ENCODE data around the gene ACACA.
A peak's percentile ranks its signal among the peaks of the same experiment; 100 is the strongest.

Gene ACACA

GRCh38 chr17:37301288-37301687, 105.3 kb downstream of the ACACA start (continued):
- TF ChIP-seq ATF2 (tag by site-specific recombination; IDR thresholded peaks at IDR 0.05; ENCODE audit: low read depth): peak; percentile 92
- TF ChIP-seq ZNF513 (tag by site-specific recombination; IDR thresholded peaks at IDR 0.05): no peak
- TF ChIP-seq ZNF704 (tag by site-specific recombination; IDR thresholded peaks at IDR 0.05): no peak
- TF ChIP-seq CTCF (tag by site-specific recombination; IDR thresholded peaks at IDR 0.05): no peak
- no peak for TF ChIP-seq REPIN1 (tag by site-specific recombination; IDR thresholded peaks at IDR 0.05; ENCODE audit: low read depth)
- TF ChIP-seq ZNF629 (tag by site-specific recombination; IDR thresholded peaks at IDR 0.05): peak; percentile 92
- TF ChIP-seq ZNF114 (tag by site-specific recombination; IDR thresholded peaks at IDR 0.05): no peak
- no peak for TF ChIP-seq ZNF146 (tag by site-specific recombination; IDR thresholded peaks at IDR 0.05)
- no peak for TF ChIP-seq ZNF2 (tag by site-specific recombination; IDR thresholded peaks at IDR 0.05)
- peak; percentile 99 for TF ChIP-seq ZBTB44 (tag by site-specific recombination; IDR thresholded peaks at IDR 0.05)
- no peak for TF ChIP-seq ZNF530 (tag by site-specific recombination; IDR thresholded peaks at IDR 0.05; ENCODE audit: low read depth)
- no peak for TF ChIP-seq SP3 (tag by site-specific recombination; IDR thresholded peaks at IDR 0.05)
- no peak for TF ChIP-seq ZNF16 (tag by site-specific recombination; IDR thresholded peaks at IDR 0.05; ENCODE audit: low read depth)
- no peak for TF ChIP-seq ZNF776 (tag by site-specific recombination; IDR thresholded peaks at IDR 0.05; ENCODE audit: borderline replicate concordance)
- peak; percentile 85 for TF ChIP-seq PRDM6 (tag by site-specific recombination; IDR thresholded peaks at IDR 0.05)
- TF ChIP-seq SCRT2 (tag by site-specific recombination; IDR thresholded peaks at IDR 0.05): no peak
- TF ChIP-seq ZSCAN16 (tag by site-specific recombination; IDR thresholded peaks at IDR 0.05): no peak
- TF ChIP-seq ZNF654 (tag by site-specific recombination; IDR thresholded peaks at IDR 0.05; ENCODE audit: low read depth): no peak
- TF ChIP-seq ZNF501 (tag by site-specific recombination; IDR thresholded peaks at IDR 0.05): no peak
- TF ChIP-seq ZNF433 (tag by site-specific recombination; IDR thresholded peaks at IDR 0.05; ENCODE audit: low read depth): no peak
- no peak for TF ChIP-seq HOXD13 (CRISPR knock-in tag; IDR thresholded peaks at IDR 0.05; ENCODE audit: borderline replicate concordance)
- no peak for TF ChIP-seq PRDM2 (tag by site-specific recombination; IDR thresholded peaks at IDR 0.05; ENCODE audit: borderline replicate concordance)

Data from HEK293 (cell line).